Measurements from ENCODE around the gene TMEM154.

GRCh38 chr4:152594057-152594456 lies 85.7 kb downstream of the TMEM154 start:
- no peak for TF ChIP-seq EZH2 (IDR thresholded peaks at IDR 0.05; ENCODE audit: borderline replicate concordance, low read depth, low read length, poor library complexity, severe bottlenecking)
- no peak for TF ChIP-seq CTCF (conservative IDR thresholded peaks at IDR 0.05; ENCODE audit: low read depth, low read length)

Data from A673 (cell line).